Bronchial epithelial cell (primary cell): ENCODE data around the gene TAS2R4. TPM values are rescaled to one million over a fixed set of nuclear protein-coding genes. Genes with fewer than 3 reads are reported as not detected.
"Not testable (repeated sequence)": the region's sequence is repeated elsewhere in the genome, so short reads cannot be mapped to it uniquely, and the experiment has no call there.

Experiments used
- DNase-seq: peaks from one replicate; pipeline ENCODE4 v3.0.0-alpha.2; 2010; ENCODE audit warnings: low read depth
- FAIRE-seq: peaks from 2 replicates; lab custom pipeline; 2011; peaks lifted over from hg19 to GRCh38; lab: Jason Lieb, UNC
- H3K27me3 ChIP-seq: 2 replicates; pipeline ENCODE4 v1.5.1; 2011; ENCODE audit warnings: low read length; ENCODE audit not compliant: control insufficient read depth, insufficient read depth
- H3K36me3 ChIP-seq: 2 replicates; pipeline ENCODE4 v1.5.1; 2011; ENCODE audit warnings: low read length; ENCODE audit not compliant: control insufficient read depth, insufficient read depth
- H3K4me3 ChIP-seq: 2 replicates; pipeline ENCODE4 v1.5.1; 2011; ENCODE audit warnings: mild to moderate bottlenecking, low read depth, low read length, control low read depth
- total RNA-seq: library from RNA; depleted of rRNA; stranded (reverse); fragments of >200 nt; gene quantifications from 2 replicates; pipeline ENCODE4 v1.2.1, GENCODE V29; 2014
- TF ChIP-seq, protein P1 (sequence below): IDR thresholded peaks from 2 replicates; pipeline ENCODE4 v1.5.1; 2011; ENCODE audit warnings: mild to moderate bottlenecking, moderate library complexity, low read length, control low read depth, inconsistent platforms; ENCODE audit not compliant: insufficient read depth, severe bottlenecking

Gene TAS2R4
- total RNA-seq, 1 donor from 2014 or later, result 1.8 TPM

DNA sequence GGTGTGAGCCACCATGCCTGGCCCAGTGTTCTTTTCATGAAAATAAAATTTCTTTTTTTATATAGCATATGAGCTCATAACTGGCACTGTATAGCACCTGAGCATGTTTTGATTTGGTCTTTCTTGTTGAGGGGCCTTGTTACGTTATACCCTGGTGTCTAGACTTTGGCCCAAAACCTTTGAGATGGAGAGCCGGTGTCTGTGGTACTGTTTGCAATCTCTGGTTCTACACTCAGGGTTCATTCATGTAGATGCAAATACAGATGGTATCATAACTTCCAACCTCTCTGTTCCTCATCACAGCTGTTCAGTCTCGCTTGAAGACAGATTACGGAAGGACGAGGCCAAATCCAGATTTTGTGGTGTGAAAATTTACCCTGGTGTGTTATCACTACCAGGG, 13.4 kb downstream of the TAS2R4 start, which contains the start of gene TAS2R5:
TSS of gene TAS2R5 (plus strand) at position 301 of the 400 bp plus-strand sequence. CDS start 145 bp downstream, outside the sequence.
- FAIRE-seq, result no peak
- TF ChIP-seq, protein P1, sequence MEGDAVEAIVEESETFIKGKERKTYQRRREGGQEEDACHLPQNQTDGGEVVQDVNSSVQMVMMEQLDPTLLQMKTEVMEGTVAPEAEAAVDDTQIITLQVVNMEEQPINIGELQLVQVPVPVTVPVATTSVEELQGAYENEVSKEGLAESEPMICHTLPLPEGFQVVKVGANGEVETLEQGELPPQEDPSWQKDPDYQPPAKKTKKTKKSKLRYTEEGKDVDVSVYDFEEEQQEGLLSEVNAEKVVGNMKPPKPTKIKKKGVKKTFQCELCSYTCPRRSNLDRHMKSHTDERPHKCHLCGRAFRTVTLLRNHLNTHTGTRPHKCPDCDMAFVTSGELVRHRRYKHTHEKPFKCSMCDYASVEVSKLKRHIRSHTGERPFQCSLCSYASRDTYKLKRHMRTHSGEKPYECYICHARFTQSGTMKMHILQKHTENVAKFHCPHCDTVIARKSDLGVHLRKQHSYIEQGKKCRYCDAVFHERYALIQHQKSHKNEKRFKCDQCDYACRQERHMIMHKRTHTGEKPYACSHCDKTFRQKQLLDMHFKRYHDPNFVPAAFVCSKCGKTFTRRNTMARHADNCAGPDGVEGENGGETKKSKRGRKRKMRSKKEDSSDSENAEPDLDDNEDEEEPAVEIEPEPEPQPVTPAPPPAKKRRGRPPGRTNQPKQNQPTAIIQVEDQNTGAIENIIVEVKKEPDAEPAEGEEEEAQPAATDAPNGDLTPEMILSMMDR, result no peak

DNA sequence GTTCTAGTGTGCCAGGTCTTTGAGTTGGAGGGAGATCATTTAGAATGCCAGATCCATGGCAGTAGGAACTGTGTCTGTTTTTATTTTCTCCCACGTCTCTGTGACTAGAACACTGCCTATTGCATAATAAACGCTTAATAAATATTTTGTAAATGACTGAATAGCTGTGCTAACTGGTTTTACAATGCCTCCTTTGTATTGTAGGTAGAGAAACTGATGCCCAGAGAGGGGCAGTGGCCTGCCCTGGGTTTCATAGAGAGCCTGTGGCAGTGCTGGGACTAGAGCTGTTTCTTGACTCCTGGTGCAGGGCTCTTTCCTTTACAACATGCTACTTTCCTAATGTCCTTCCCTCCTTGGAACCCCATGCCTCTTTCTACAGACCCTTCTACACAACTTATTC, 16.1 kb downstream of the TAS2R4 start:
- no peak overlapping the region for H3K4me3 ChIP-seq
- FAIRE-seq, result no peak
- no peak for DNase-seq
- TF ChIP-seq, protein P1, result no peak
- peaks cover 3% of the 10 kb centered on the region for H3K36me3 ChIP-seq
- H3K27me3 ChIP-seq, result no peaks in the 10 kb centered on the region

More for the DNA sequence above, 13.4 kb downstream of the TAS2R4 start, which contains the start of gene TAS2R5:
- no peak for DNase-seq
- Histone ChIP-seq H3K4me3 (no peak within 1 kb of the TSS), H3K36me3 (peaks cover 4% of the 10 kb centered on the region), H3K27me3 (no peaks in the 10 kb centered on the region)

DNA sequence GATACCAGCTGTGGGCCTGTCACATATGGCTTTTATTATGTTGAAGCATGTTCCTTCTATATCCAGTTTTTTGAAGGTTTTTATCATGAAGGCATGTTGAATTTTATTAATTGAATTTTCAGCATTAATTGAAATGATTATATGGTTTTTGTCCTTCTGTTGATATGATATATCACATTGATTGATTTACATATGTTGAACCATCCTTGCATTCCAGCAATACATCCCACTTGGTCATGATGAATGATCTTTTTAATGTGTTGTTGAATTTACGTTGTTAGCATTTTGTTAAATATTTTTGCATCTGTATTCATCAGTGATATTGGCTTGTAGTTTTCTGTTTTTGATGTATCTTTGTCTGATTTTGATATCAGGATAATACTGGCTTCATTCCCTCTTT, 43.6 kb downstream of the TAS2R4 start:
- Histone ChIP-seq H3K4me3 (no peak overlapping the region), H3K27me3 (no peaks in the 10 kb centered on the region), H3K36me3 (no peaks in the 10 kb centered on the region)
- FAIRE-seq (no peak), DNase-seq (no peak)
- TF ChIP-seq, protein P1, result no peak

DNA sequence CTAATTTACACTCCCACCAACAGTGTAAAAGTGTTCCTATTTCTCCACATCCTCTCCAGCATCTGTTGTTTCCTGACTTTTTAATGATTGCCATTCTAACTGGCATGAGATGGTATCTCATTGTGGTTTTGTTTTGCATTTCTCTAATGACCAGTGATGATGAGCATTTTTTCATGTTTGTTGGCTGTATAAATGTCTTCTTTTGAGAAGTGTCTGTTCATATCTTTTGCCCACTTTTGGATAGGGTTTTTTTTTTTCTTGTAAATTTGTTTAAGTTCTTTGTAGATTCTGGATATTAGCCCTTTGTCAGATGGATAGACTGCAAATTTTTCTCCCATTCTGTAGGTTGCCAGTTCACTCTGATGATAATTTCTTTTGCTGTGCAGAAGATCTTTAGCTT, 46.0 kb downstream of the TAS2R4 start:
- not testable (repeated sequence) for H3K4me3 ChIP-seq, H3K27me3 ChIP-seq, H3K36me3 ChIP-seq, FAIRE-seq, DNase-seq

Other genes starting within 250 kb of the TAS2R4 start
- gene AGK, start 225.3 kb upstream of the TAS2R4 start, total RNA-seq, result 18.4 and 24.3 TPM in 2 replicates
- gene DENND11, start 74.5 kb upstream of the TAS2R4 start, total RNA-seq, result 19.2 and 21.8 TPM in 2 replicates
- not detected in 2 replicates for gene WEE2, start 68.3 kb upstream of the TAS2R4 start, total RNA-seq
- gene SSBP1, start 38.3 kb upstream of the TAS2R4 start, total RNA-seq, result 126 and 162 TPM in 2 replicates
- 3.9 and 7.6 TPM in 2 replicates for gene TAS2R3, start 12.6 kb upstream of the TAS2R4 start, total RNA-seq
- 3.9 and 5.1 TPM in 2 replicates for gene TAS2R5, start 13.5 kb downstream of the TAS2R4 start, total RNA-seq
- not detected in 2 replicates for gene PRSS37, start 64.8 kb downstream of the TAS2R4 start, total RNA-seq
- gene OR9A4, start 139.7 kb downstream of the TAS2R4 start, total RNA-seq, result 0.26 TPM in 1 of 2 replicates, not detected in the other
- not detected in 2 replicates for gene CLEC5A, start 170.3 kb downstream of the TAS2R4 start, total RNA-seq
- gene TAS2R38, start 197.1 kb downstream of the TAS2R4 start, total RNA-seq, result not detected in 2 replicates
- under 0.01 and 0.38 TPM in 2 replicates for gene MGAM, start 219.2 kb downstream of the TAS2R4 start, total RNA-seq